AG04449 (cell line): ENCODE results near the gene PTCD2.

ENCODE experiments used
- CTCF ChIA-PET: fragments of 350-600 bp; formaldehyde crosslinking; extraction: SDS; loops from one replicate; lab custom pipeline; 2021; ENCODE audit warnings: antibody characterized with exemption; lab: Yijun Ruan, JAX
- POLR2A ChIA-PET: fragments of 400-600, 350-600 bp; formaldehyde crosslinking; extraction: SDS; loops from one replicate; lab custom pipeline; 2020; ENCODE audit warnings: antibody characterized with exemption, inconsistent platforms; lab: Yijun Ruan, JAX
- DNase-seq: peaks from one replicate; pipeline ENCODE4 v3.0.0-alpha.2; 2010; ENCODE audit warnings: low read depth, low spot score
- H3K4me3 ChIP-seq: 2 replicates; pipeline ENCODE4 v1.5.1; 2011; ENCODE audit warnings: low read depth, mild to moderate bottlenecking, control low read depth, low read length
- TF ChIP-seq, protein P1 (sequence below): IDR thresholded peaks from one replicate; pipeline ENCODE4 v1.5.1; 2011; ENCODE audit warnings: mild to moderate bottlenecking, moderate library complexity, low read length, control low read depth, inconsistent platforms; ENCODE audit not compliant: insufficient read depth; ENCODE audit errors: missing control alignments

Gene PTCD2

DNA sequence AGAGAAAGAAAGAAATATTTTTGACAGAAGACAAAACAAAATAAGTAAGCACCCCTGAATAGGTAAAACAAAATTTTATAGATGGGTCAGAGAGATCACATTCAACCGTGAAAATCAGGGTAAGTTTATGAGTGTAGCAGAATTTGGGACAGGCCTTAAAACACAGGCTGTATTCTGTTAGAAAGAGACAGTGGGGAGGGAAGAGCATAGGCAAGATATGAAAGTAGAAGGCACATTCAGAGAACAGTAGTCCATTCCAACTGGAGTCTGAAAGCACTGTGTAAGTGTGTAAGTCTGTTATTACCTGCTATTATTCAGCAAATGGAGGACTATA is 38.8 kb upstream of the PTCD2 start:
- POLR2A ChIA-PET: no interaction called here
- DNase-seq: no peak
- H3K4me3 ChIP-seq: no peak overlapping the region
- TF ChIP-seq, protein P1, sequence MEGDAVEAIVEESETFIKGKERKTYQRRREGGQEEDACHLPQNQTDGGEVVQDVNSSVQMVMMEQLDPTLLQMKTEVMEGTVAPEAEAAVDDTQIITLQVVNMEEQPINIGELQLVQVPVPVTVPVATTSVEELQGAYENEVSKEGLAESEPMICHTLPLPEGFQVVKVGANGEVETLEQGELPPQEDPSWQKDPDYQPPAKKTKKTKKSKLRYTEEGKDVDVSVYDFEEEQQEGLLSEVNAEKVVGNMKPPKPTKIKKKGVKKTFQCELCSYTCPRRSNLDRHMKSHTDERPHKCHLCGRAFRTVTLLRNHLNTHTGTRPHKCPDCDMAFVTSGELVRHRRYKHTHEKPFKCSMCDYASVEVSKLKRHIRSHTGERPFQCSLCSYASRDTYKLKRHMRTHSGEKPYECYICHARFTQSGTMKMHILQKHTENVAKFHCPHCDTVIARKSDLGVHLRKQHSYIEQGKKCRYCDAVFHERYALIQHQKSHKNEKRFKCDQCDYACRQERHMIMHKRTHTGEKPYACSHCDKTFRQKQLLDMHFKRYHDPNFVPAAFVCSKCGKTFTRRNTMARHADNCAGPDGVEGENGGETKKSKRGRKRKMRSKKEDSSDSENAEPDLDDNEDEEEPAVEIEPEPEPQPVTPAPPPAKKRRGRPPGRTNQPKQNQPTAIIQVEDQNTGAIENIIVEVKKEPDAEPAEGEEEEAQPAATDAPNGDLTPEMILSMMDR: no peak
- CTCF ChIA-PET: interaction anchor here (0.7 to 4.4 kb wide), 19 partner anchors 9 to 499 kb away, joined by 3 to 23 read pairs (median 7); no protein-coding TSS in a partner anchor

DNA sequence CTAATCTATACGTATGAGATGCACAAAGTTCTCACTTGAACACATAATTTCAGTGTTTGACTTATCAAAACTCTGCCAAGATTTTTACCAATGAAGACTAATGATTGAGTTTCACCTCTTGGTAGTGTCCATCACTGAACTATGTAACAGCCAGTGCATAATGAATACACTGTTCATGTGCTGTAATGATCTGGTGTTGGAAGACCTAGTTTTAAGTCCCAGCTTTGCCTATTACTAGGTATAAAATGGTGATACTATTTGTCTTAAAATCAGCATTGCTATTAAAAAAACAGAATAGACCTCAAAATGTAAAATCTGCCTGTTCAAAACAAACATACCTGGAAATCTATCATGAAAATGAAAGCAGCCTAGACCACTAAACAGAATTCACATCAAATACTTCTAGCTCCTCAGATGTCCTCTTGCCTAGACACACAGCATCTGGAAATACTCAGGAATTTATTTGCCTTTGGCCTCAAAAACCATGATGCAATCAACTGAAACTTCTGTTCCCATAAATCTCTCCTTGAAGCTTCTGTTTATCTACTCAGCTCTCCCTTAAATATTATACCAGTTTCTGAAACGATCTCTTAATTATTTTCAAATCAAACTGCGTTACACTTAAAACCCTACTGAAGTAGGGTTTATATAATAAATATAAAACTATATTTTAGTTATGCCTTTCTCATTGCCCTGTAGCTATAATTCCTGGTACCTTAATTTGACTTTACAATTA is 38.2 kb upstream of the PTCD2 start:
- TF ChIP-seq, protein P1: no peak
- H3K4me3 ChIP-seq: no peak overlapping the region
- peak; percentile 55 for DNase-seq
- POLR2A ChIA-PET: interaction anchor here (1.0 to 1.6 kb wide), 2 partner anchors 26 to 126 kb away, joined by 4 read pairs; no protein-coding TSS in a partner anchor
- CTCF ChIA-PET: interaction anchor here (0.7 to 3.8 kb wide), 11 partner anchors 9 to 501 kb away, joined by 3 to 23 read pairs (median 5); no protein-coding TSS in a partner anchor

DNA sequence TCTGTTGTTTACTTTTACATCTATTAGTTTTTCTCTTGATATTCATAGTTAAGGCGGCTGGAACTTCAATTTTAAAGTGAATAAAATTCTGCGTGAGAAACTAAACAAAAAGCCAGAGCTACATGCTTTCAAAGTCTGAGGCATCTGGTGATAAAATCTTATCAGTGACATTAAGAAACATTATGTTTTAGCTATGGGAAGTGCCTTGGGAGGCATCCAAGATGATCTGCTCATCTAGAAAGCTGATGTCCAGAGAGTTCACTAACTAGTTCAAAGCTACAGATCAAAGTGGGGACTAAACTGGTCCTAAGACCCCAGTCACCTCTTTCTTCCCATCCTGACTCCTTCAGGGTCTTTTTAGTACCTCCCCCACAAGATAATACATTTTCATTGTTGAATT is 37.3 kb upstream of the PTCD2 start:
- TF ChIP-seq, protein P1: no peak
- ChIA-PET POLR2A (interaction anchor here (1.0 to 1.6 kb wide), 2 partner anchors 25 to 127 kb away, joined by 4 read pairs; no protein-coding TSS in a partner anchor), CTCF (interaction anchor here (0.8 to 3.8 kb wide), 5 partner anchors 8 to 26 kb away, joined by 3 to 23 read pairs (median 17); no protein-coding TSS in a partner anchor)
- H3K4me3 ChIP-seq: no peak overlapping the region
- DNase-seq: no peak

DNA sequence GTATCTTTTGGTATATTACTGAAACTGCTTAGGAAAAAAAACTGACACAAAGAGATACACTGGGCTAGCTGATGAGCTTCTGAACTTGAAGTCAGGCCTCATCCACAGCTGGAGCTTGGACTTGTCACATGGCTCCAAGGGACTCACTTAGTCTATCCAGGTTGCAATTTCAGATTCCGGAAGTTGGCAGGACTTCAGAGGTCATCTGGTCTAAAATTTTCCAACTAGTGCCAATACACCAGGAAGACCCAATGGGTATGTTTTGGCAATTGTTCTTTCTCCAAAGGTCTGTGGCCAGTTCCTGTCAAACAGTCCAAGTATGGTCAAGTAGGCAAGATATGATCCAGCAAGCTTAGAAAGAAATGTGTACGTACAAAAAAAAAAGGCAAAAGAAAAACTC is 36.8 kb upstream of the PTCD2 start:
- TF ChIP-seq, protein P1: no peak
- H3K4me3 ChIP-seq: no peak overlapping the region
- DNase-seq: no peak
- ChIA-PET CTCF (interaction anchor here (3.6 to 3.8 kb wide), 2 partner anchors 7 to 25 kb away, joined by 17 to 23 read pairs; no protein-coding TSS in a partner anchor), POLR2A (interaction anchor here (0.6 to 1.6 kb wide), 2 partner anchors 24 to 175 kb away, joined by 3 to 4 read pairs; no protein-coding TSS in a partner anchor)

DNA sequence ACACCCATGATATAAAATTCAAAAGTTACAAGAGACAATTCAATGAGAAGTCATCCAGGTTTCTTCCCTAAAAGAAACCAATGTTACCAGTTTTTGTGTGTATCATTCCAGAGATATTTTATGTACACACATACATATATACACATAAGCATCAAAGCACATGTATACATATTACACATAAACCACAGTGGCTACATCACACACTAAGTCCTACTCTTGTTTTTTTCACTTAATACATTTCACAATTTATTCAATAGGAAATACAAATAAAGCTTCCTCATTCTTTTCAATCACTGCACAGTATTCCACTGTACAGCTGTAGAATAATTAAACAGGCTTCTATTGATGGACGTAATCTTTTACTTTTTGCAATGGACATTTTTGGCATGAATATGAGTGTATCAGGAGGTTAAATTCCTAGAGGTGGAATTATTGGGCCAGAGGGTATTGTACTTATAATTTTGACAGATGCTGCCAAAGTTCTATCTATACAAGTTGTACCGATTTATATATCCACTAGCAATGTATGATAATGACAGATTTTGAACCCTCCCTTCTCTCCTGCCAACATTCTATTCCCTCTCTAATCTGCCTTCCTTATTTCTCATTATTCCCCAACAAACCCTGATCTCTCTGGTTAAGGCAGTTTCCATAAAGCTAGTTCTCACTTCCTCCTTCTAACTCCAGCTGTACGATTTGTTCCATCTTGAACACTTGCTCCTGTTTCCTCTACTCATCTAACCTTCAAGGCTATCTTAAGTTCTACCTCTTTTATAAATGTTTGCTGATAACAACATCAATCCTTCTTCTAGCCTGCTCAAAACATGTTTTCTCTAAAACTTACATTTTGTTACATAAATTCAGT is 35.4 kb upstream of the PTCD2 start:
- ChIA-PET POLR2A (no interaction called here), CTCF (interaction anchor here (1.5 kb wide), 1 partner anchor 16 kb away, joined by 4 read pairs; no protein-coding TSS in a partner anchor)
- TF ChIP-seq, protein P1: no peak
- no peak overlapping the region for H3K4me3 ChIP-seq
- DNase-seq: no peak
